K562 (cell line): ENCODE results near the gene CD274. TPM values are rescaled to one million over a fixed set of nuclear protein-coding genes. Genes with fewer than 3 reads are reported as not detected.

Experiments used
- BCL6 ChIP-seq: fragments of 250-450 bp; sonication (Bioruptor Pico); IDR thresholded peaks from 2 replicates; pipeline ENCODE4 v1.4.0; 2020
- CEBPB ChIP-seq: fragments of 450-650 bp; IDR thresholded peaks from 2 replicates; pipeline ENCODE4 v1.6.1; 2016; ENCODE audit warnings: missing genetic modification characterization, missing compliant biosample characterization
- JUND ChIP-seq, 2 experiments: IDR thresholded peaks; 2 replicates in 1 of 2; 3 replicates in 1 of 2; pipeline ENCODE4 v1.6.1; 2011; ENCODE audit warnings: borderline replicate concordance in 2 of 2, low read depth in 2 of 2, low read length in 2 of 2, improper control_type of control experiment in 1 of 2, missing biosample characterization in 1 of 2, missing genetic modification characterization in 1 of 2, missing genetic modification reagents in 1 of 2
- MTA2 ChIP-seq: fragments of 450-650 bp; IDR thresholded peaks from 2 replicates; pipeline ENCODE4 v1.6.1; 2016; ENCODE audit warnings: low read depth
- NR2C1 ChIP-seq, 2 experiments: fragments of 450-650 bp; IDR thresholded peaks; 2 replicates each; pipeline ENCODE4 v1.6.1; 2017; ENCODE audit warnings: mild to moderate bottlenecking in 2 of 2, antibody characterized with exemption in 1 of 2, inconsistent platforms in 1 of 2, missing compliant biosample characterization in 1 of 2, missing genetic modification characterization in 1 of 2
- RBM14 ChIP-seq: fragments of 200-400 bp; formaldehyde crosslinking; IDR thresholded peaks from 2 replicates; pipeline ENCODE4 v1.6.1; 2018; ENCODE audit warnings: low read depth, mild to moderate bottlenecking, low read length, moderate library complexity, borderline replicate concordance; ENCODE audit not compliant: insufficient read depth
- ZNF316 ChIP-seq: fragments of 450-650 bp; IDR thresholded peaks from 2 replicates; pipeline ENCODE4 v1.6.1; 2016
- ZNF41 ChIP-seq: fragments of 250-450 bp; sonication (Bioruptor Pico); conservative IDR thresholded peaks from 2 replicates; pipeline ENCODE4 v1.4.0; 2020; ENCODE audit warnings: mild to moderate bottlenecking
- ZNF431 ChIP-seq: sonication (generic); formaldehyde crosslinking; IDR thresholded peaks from 2 replicates; pipeline ENCODE4 v1.8.0; 2022; ENCODE audit warnings: mild to moderate bottlenecking, missing genetic modification reagents
- polyA plus RNA-seq, 8 experiments: library from polyadenylated mRNA; depleted of rRNA in 4 of 8; stranded (reverse) in 5 of 8; unstranded in 3 of 8; fragments of >200 nt; fragmentation: Nextera tagmentation in 2 of 8; fragmentation: Illumina TruSeq in 1 of 8; extraction: Ambion mirVana in 2 of 8; extraction: Trizol in 1 of 8; gene quantifications; 2 replicates each; pipeline versions ENCODE4 v1.2.1 to v1.2.3, GENCODE V29; 2011 to 2014; ENCODE audit warnings: inconsistent platforms in 1 of 8, missing spikeins in 1 of 8
- total RNA-seq, 7 experiments: library from RNA; depleted of rRNA in 6 of 7; stranded (reverse); fragments of >200 nt in 6 of 7; fragmentation: Illumina TruSeq in 2 of 7; extraction: Trizol in 2 of 7; gene quantifications; 2 replicates each; pipeline versions ENCODE4 v1.2.1 to v1.2.3, GENCODE V29; 2011 to 2021; ENCODE audit warnings: low replicate concordance in 1 of 7
- TF ChIP-seq, protein P1 (sequence below): IDR thresholded peaks from 2 replicates; pipeline ENCODE4 v1.6.1; 2016; ENCODE audit warnings: missing genetic modification characterization, missing compliant biosample characterization
- TF ChIP-seq, protein P2 (sequence below): fragments of 450-650 bp; conservative IDR thresholded peaks from 2 replicates; pipeline ENCODE4 v1.6.1; 2016; ENCODE audit warnings: missing genetic modification characterization, low read depth, mild to moderate bottlenecking, control low read depth, missing compliant biosample characterization
- TF ChIP-seq, protein P3 (sequence below): sonication (generic); formaldehyde crosslinking; IDR thresholded peaks from 2 replicates; pipeline ENCODE4 v1.8.0; 2023; ENCODE audit warnings: mild to moderate bottlenecking, missing genetic modification reagents
- TF ChIP-seq, protein P4 (sequence below): fragments of 250-450 bp; sonication (Bioruptor Pico); IDR thresholded peaks from 2 replicates; pipeline ENCODE4 v1.6.1; 2021; ENCODE audit warnings: mild to moderate bottlenecking
- TF ChIP-seq, protein P5 (sequence below): fragments of 450-650 bp; formaldehyde crosslinking; conservative IDR thresholded peaks from 2 replicates; pipeline ENCODE4 v1.4.0; 2022; ENCODE audit warnings: mild to moderate bottlenecking, missing genetic modification characterization

CD274 gene
- total and polyA plus RNA-seq, 9 of the 15 experiments (the other 6 are each of a cell fraction or from before 2014, with no cell fraction given) = 0.07 to 0.51 (median 0.30) TPM; not detected in 1

DNA sequence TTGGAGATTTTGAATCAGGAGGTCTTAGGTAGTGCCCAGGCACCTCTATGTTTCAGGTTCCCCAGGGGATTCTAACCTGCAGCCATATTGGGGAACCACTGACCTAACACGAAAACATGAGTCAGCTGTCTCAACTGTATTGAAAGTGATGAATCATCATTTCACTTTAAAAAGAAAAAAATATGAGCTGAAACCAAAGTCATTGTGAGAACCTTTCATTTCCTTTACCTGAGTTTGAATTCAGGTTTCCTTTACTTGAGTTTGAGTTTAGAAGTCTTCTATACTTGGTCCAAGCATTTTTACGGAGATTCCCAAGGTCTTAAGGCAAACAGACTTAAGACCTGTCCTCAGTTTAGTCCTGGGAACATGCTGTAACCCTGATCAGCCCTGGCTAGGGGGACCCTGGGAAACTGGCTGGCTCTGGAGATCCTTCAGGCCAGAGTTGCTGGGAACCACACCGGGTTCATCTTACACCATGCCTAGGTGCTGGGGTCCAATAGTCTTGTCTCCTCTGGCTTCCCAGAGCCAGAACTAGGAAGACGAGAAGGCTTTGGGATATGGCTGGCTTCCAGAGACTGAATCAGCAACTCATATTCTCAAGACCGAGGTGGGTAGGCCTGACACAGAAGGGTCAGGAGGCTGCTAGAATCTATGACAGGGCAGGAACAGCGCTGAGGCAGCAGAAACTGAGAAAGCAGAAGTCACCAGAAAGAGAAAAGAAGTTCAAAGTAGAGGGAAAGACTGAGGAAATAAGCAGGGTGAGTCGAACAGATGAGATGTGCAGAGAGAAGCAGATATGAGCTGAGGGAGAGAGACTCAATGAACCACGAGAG is 43.6 kb downstream of the CD274 start (continued):
- peak; percentile 53; the same call in 1 of the 2 replicates for TF ChIP-seq JUND (IDR thresholded peaks at IDR 0.05; ENCODE audit: borderline replicate concordance, low read depth, low read length)
- TF ChIP-seq JUND (tag; IDR thresholded peaks at IDR 0.05; ENCODE audit: borderline replicate concordance, low read depth, low read length) = peak; percentile 82
- TF ChIP-seq, protein P1, sequence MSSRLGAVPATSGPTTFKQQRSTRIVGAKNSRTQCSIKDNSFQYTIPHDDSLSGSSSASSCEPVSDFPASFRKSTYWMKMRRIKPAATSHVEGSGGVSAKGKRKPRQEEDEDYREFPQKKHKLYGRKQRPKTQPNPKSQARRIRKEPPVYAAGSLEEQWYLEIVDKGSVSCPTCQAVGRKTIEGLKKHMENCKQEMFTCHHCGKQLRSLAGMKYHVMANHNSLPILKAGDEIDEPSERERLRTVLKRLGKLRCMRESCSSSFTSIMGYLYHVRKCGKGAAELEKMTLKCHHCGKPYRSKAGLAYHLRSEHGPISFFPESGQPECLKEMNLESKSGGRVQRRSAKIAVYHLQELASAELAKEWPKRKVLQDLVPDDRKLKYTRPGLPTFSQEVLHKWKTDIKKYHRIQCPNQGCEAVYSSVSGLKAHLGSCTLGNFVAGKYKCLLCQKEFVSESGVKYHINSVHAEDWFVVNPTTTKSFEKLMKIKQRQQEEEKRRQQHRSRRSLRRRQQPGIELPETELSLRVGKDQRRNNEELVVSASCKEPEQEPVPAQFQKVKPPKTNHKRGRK (tag) = no peak
- TF ChIP-seq BCL6 (CRISPR knock-in tag) = 0 out of 2 replicates have a peak, but pooled peaks have one; percentile 11
- TF ChIP-seq CEBPB (tag) = no peak
- TF ChIP-seq, protein P2, sequence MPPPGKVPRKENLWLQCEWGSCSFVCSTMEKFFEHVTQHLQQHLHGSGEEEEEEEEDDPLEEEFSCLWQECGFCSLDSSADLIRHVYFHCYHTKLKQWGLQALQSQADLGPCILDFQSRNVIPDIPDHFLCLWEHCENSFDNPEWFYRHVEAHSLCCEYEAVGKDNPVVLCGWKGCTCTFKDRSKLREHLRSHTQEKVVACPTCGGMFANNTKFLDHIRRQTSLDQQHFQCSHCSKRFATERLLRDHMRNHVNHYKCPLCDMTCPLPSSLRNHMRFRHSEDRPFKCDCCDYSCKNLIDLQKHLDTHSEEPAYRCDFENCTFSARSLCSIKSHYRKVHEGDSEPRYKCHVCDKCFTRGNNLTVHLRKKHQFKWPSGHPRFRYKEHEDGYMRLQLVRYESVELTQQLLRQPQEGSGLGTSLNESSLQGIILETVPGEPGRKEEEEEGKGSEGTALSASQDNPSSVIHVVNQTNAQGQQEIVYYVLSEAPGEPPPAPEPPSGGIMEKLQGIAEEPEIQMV (tag) = peak; percentile 60
- TF ChIP-seq MTA2 = no peak
- TF ChIP-seq, protein P3, sequence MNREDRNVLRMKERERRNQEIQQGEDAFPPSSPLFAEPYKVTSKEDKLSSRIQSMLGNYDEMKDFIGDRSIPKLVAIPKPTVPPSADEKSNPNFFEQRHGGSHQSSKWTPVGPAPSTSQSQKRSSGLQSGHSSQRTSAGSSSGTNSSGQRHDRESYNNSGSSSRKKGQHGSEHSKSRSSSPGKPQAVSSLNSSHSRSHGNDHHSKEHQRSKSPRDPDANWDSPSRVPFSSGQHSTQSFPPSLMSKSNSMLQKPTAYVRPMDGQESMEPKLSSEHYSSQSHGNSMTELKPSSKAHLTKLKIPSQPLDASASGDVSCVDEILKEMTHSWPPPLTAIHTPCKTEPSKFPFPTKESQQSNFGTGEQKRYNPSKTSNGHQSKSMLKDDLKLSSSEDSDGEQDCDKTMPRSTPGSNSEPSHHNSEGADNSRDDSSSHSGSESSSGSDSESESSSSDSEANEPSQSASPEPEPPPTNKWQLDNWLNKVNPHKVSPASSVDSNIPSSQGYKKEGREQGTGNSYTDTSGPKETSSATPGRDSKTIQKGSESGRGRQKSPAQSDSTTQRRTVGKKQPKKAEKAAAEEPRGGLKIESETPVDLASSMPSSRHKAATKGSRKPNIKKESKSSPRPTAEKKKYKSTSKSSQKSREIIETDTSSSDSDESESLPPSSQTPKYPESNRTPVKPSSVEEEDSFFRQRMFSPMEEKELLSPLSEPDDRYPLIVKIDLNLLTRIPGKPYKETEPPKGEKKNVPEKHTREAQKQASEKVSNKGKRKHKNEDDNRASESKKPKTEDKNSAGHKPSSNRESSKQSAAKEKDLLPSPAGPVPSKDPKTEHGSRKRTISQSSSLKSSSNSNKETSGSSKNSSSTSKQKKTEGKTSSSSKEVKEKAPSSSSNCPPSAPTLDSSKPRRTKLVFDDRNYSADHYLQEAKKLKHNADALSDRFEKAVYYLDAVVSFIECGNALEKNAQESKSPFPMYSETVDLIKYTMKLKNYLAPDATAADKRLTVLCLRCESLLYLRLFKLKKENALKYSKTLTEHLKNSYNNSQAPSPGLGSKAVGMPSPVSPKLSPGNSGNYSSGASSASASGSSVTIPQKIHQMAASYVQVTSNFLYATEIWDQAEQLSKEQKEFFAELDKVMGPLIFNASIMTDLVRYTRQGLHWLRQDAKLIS (CRISPR knock-in tag) = no peak
- TF ChIP-seq NR2C1 (IDR thresholded peaks at IDR 0.05) = no peak
- peak; percentile 66 for TF ChIP-seq NR2C1 (tag; IDR thresholded peaks at IDR 0.05)
- TF ChIP-seq, protein P4, sequence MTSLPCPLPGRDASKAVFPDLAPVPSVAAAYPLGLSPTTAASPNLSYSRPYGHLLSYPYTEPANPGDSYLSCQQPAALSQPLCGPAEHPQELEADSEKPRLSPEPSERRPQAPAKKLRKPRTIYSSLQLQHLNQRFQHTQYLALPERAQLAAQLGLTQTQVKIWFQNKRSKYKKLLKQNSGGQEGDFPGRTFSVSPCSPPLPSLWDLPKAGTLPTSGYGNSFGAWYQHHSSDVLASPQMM (CRISPR knock-in tag) = no peak
- no peak for TF ChIP-seq RBM14
- TF ChIP-seq, protein P5, sequence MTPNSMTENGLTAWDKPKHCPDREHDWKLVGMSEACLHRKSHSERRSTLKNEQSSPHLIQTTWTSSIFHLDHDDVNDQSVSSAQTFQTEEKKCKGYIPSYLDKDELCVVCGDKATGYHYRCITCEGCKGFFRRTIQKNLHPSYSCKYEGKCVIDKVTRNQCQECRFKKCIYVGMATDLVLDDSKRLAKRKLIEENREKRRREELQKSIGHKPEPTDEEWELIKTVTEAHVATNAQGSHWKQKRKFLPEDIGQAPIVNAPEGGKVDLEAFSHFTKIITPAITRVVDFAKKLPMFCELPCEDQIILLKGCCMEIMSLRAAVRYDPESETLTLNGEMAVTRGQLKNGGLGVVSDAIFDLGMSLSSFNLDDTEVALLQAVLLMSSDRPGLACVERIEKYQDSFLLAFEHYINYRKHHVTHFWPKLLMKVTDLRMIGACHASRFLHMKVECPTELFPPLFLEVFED (CRISPR knock-in tag) = no peak
- peak; percentile 73 for TF ChIP-seq ZNF41 (CRISPR knock-in tag)
- no peak for TF ChIP-seq ZNF431
- TF ChIP-seq ZNF316 = peak; percentile 100
